Measurements from ENCODE around the gene BBS12.

Gene BBS12

GRCh38 chr4:122716825-122717448, 15.6 kb upstream of the BBS12 start:
- TF ChIP-seq CREB1 (IDR thresholded peaks at IDR 0.05; ENCODE audit: low read depth) (no peak), RAD21 (IDR thresholded peaks at IDR 0.05; ENCODE audit: low read depth) (peak; percentile 91), FOXM1 (IDR thresholded peaks at IDR 0.05; ENCODE audit: borderline replicate concordance, low read depth) (no peak), ZBTB7A (IDR thresholded peaks at IDR 0.05; ENCODE audit: low read depth) (no peak)

GRCh38 chr4:122718281-122718680, 14.2 kb upstream of the BBS12 start:
- TF ChIP-seq CREB1 (IDR thresholded peaks at IDR 0.05; ENCODE audit: low read depth) (no peak), TEAD4 (IDR thresholded peaks at IDR 0.05) (no peak), USF1 (IDR thresholded peaks at IDR 0.05) (no peak), FOXM1 (IDR thresholded peaks at IDR 0.05; ENCODE audit: borderline replicate concordance, low read depth) (no peak), REST (IDR thresholded peaks at IDR 0.05; ENCODE audit: low read depth) (no peak), CEBPB (IDR thresholded peaks at IDR 0.05) (no peak), NFIC (IDR thresholded peaks at IDR 0.05) (no peak), TCF12 (IDR thresholded peaks at IDR 0.05; ENCODE audit: low read depth) (no peak), ZBTB7A (IDR thresholded peaks at IDR 0.05; ENCODE audit: low read depth) (no peak), RAD21 (IDR thresholded peaks at IDR 0.05; ENCODE audit: low read depth) (no peak), TAF1 (IDR thresholded peaks at IDR 0.05; ENCODE audit: low read depth) (no peak)

GRCh38 chr4:122722256-122722655, 10.2 kb upstream of the BBS12 start:
- no peak for TF ChIP-seq TAF1 (IDR thresholded peaks at IDR 0.05; ENCODE audit: low read depth)
- no peak for TF ChIP-seq EGR1 (IDR thresholded peaks at IDR 0.05)
- TF ChIP-seq TEAD4 (IDR thresholded peaks at IDR 0.05), result no peak
- no peak for TF ChIP-seq TCF12 (IDR thresholded peaks at IDR 0.05; ENCODE audit: low read depth)
- no peak for TF ChIP-seq RAD21 (IDR thresholded peaks at IDR 0.05; ENCODE audit: low read depth)
- TF ChIP-seq ZBTB7A (IDR thresholded peaks at IDR 0.05; ENCODE audit: low read depth), result no peak
- no peak for TF ChIP-seq MAX (IDR thresholded peaks at IDR 0.05)
- no peak for TF ChIP-seq FOXM1 (IDR thresholded peaks at IDR 0.05; ENCODE audit: borderline replicate concordance, low read depth)
- no peak for TF ChIP-seq EP300 (IDR thresholded peaks at IDR 0.05; ENCODE audit: borderline replicate concordance)
- no peak for TF ChIP-seq NFIC (IDR thresholded peaks at IDR 0.05)
- TF ChIP-seq CEBPB (IDR thresholded peaks at IDR 0.05), result no peak

GRCh38 chr4:122728856-122729255, 3.6 kb upstream of the BBS12 start:
- no peak for TF ChIP-seq ZBTB7A (IDR thresholded peaks at IDR 0.05; ENCODE audit: low read depth)
- no peak for TF ChIP-seq CREB1 (IDR thresholded peaks at IDR 0.05; ENCODE audit: low read depth)
- no peak for TF ChIP-seq TAF1 (IDR thresholded peaks at IDR 0.05; ENCODE audit: low read depth)
- TF ChIP-seq RAD21 (IDR thresholded peaks at IDR 0.05; ENCODE audit: low read depth), result no peak
- no peak for TF ChIP-seq TEAD4 (IDR thresholded peaks at IDR 0.05)
- TF ChIP-seq FOXM1 (IDR thresholded peaks at IDR 0.05; ENCODE audit: borderline replicate concordance, low read depth), result no peak
- no peak for TF ChIP-seq EP300 (IDR thresholded peaks at IDR 0.05; ENCODE audit: borderline replicate concordance)
- no peak for TF ChIP-seq TCF12 (IDR thresholded peaks at IDR 0.05; ENCODE audit: low read depth)
- no peak for TF ChIP-seq MAX (IDR thresholded peaks at IDR 0.05)
- TF ChIP-seq EGR1 (IDR thresholded peaks at IDR 0.05), result no peak
- TF ChIP-seq REST (IDR thresholded peaks at IDR 0.05; ENCODE audit: low read depth), result no peak
- TF ChIP-seq NFIC (IDR thresholded peaks at IDR 0.05), result no peak

GRCh38 chr4:122731676-122732075, 828 bp upstream of the BBS12 start:
- TF ChIP-seq TEAD4 (IDR thresholded peaks at IDR 0.05) (no peak), EGR1 (IDR thresholded peaks at IDR 0.05) (no peak), EP300 (IDR thresholded peaks at IDR 0.05; ENCODE audit: borderline replicate concordance) (no peak), CEBPB (IDR thresholded peaks at IDR 0.05) (no peak), USF1 (IDR thresholded peaks at IDR 0.05) (no peak), ZBTB7A (IDR thresholded peaks at IDR 0.05; ENCODE audit: low read depth) (no peak), RAD21 (IDR thresholded peaks at IDR 0.05; ENCODE audit: low read depth) (no peak), TCF12 (IDR thresholded peaks at IDR 0.05; ENCODE audit: low read depth) (no peak), NFIC (IDR thresholded peaks at IDR 0.05) (no peak), MAX (IDR thresholded peaks at IDR 0.05) (no peak), FOXM1 (IDR thresholded peaks at IDR 0.05; ENCODE audit: borderline replicate concordance, low read depth) (no peak), CREB1 (IDR thresholded peaks at IDR 0.05; ENCODE audit: low read depth) (no peak), TAF1 (IDR thresholded peaks at IDR 0.05; ENCODE audit: low read depth) (no peak), YY1 (IDR thresholded peaks at IDR 0.05; ENCODE audit: low read depth) (no peak), REST (IDR thresholded peaks at IDR 0.05; ENCODE audit: low read depth) (no peak)

All from Ishikawa (cell line).